Gastrocnemius medialis (tissue), 4 donors: Measurements from ENCODE around the gene DDIT3. TPM values are rescaled to one million over a fixed set of nuclear protein-coding genes. Genes with fewer than 3 reads are reported as not detected.

Experiments
- ATAC-seq, 2 donors: fragments of 150-250 bp; one replicate each; pipeline ENCODE4 v1.9.1; 2016
- DNase-seq, 2 donors: peaks; one replicate each; pipeline ENCODE4 v3.0.0-alpha.2; 2019
- H3K27ac ChIP-seq, 4 donors: fragments of 200-600 bp; sonication (generic); 1 replicate in 1 of 4; 2 replicates in 3 of 4; pipeline ENCODE4 v1.5.1; 2016 to 2018; ENCODE audit warnings: mild to moderate bottlenecking in 2 of 4, moderate library complexity in 1 of 4
- H3K27me3 ChIP-seq, 3 donors: fragments of 200-600 bp; sonication (generic) in 2 of 3; 1 replicate in 1 of 3; 2 replicates in 2 of 3; pipeline versions ENCODE4 v1.5.1 to v1.6.0; 2016 to 2019; ENCODE audit warnings: mild to moderate bottlenecking in 1 of 3, moderate library complexity in 1 of 3
- H3K36me3 ChIP-seq, 2 donors: fragments of 200-600 bp; sonication (generic) in 1 of 2; one replicate each; pipeline ENCODE4 v1.5.1; 2017 to 2018
- H3K4me1 ChIP-seq, 2 donors: fragments of 200-600 bp; sonication (generic) in 1 of 2; one replicate each; pipeline ENCODE4 v1.5.1; 2016 to 2017; ENCODE audit warnings: mild to moderate bottlenecking in 2 of 2
- H3K4me3 ChIP-seq, 4 donors: fragments of 200-600 bp; sonication (generic) in 3 of 4; 1 replicate in 1 of 4; 2 replicates in 3 of 4; pipeline ENCODE4 v1.5.1; 2016 to 2019; ENCODE audit warnings: mild to moderate bottlenecking in 2 of 4
- H3K9me3 ChIP-seq, 3 donors: fragments of 200-600 bp; sonication (generic) in 2 of 3; 1 replicate in 1 of 3; 2 replicates in 2 of 3; pipeline ENCODE4 v1.5.1; 2016 to 2019
- CTCF ChIP-seq, 5 experiments: fragments of 450-650 bp in 3 of 5; fragments of 200-600 bp in 2 of 5; sonication (generic) in 2 of 5; IDR thresholded peaks in 4 of 5; conservative IDR thresholded peaks in 1 of 5; 1 replicate in 4 of 5; 2 replicates in 1 of 5; pipeline ENCODE4 v1.5.1; 2016 to 2019; ENCODE audit warnings: antibody characterized with exemption in 5 of 5, mild to moderate bottlenecking in 3 of 5, moderate library complexity in 3 of 5
- POLR2A ChIP-seq, 2 donors: fragments of 450-650 bp; IDR thresholded peaks; one replicate each; pipeline ENCODE4 v1.6.1; 2017; ENCODE audit warnings: antibody characterized with exemption in 2 of 2, mild to moderate bottlenecking in 2 of 2, moderate library complexity in 2 of 2
- in situ Hi-C, 4 donors: fragments of 200-750 bp; cut with MboI; loops; one replicate each; pipeline versions ENCODE4 v1.15.0 to v1.8.0; 2017; ENCODE audit warnings: low sequenced_read_pairs in 4 of 4
- intact Hi-C: fragments of 100-400 bp; cut with DNase I; formaldehyde crosslinking; loops from one replicate; pipeline ENCODE4 v1.15.1; 2023; ENCODE audit warnings: low total_unique reads
- total RNA-seq, 4 donors: library from RNA; depleted of rRNA; stranded (reverse); fragments of >200 nt; gene quantifications; one replicate each; pipeline versions ENCODE4 v1.1.0 to v1.2.3, GENCODE V29; 2016

The DDIT3 gene
- total RNA-seq, 4 donors from 2014 or later = 11.8 to 46.4 (median 17.1) TPM

GRCh38 chr12:57483466-57483865 is 36.8 kb downstream of the DDIT3 start:
- intact Hi-C loops (no loop called here), in situ Hi-C loops (no loop called here)
- Histone ChIP-seq H3K4me3 (no peak overlapping the region), H3K36me3 (no peaks in the 10 kb centered on the region), H3K27ac (no peak overlapping the region), H3K9me3 (no peaks in the 10 kb centered on the region), H3K4me1 (peaks cover 0 to 4% of the 10 kb centered on the region in 2 donors), H3K27me3 (no peaks in the 10 kb centered on the region)
- DNase-seq (no peak), ATAC-seq (no peak)
- TF ChIP-seq POLR2A (IDR thresholded peaks at IDR 0.05) (no peak), CTCF (IDR thresholded peaks at IDR 0.05 in 4 of 5, conservative IDR thresholded peaks at IDR 0.05 in 1 of 5) (no peak)

GRCh38 chr12:57481671-57482070 is 38.6 kb downstream of the DDIT3 start:
- Histone ChIP-seq H3K27me3 (peaks cover 4 to 8% (median 4%) of the 10 kb centered on the region in 3 donors), H3K4me1 (no peaks in the 10 kb centered on the region), H3K4me3 (no peak overlapping the region), H3K36me3 (no peaks in the 10 kb centered on the region), H3K27ac (no peak overlapping the region), H3K9me3 (no peaks in the 10 kb centered on the region)
- no peak for DNase-seq
- ATAC-seq = no peak
- TF ChIP-seq POLR2A (IDR thresholded peaks at IDR 0.05) (no peak), CTCF (IDR thresholded peaks at IDR 0.05 in 4 of 5, conservative IDR thresholded peaks at IDR 0.05 in 1 of 5) (no peak)
- intact Hi-C loops (no loop called here), in situ Hi-C loops (no loop called here)

GRCh38 chr12:57479376-57480115 is 40.8 kb downstream of the DDIT3 start, which contains the start of gene ARHGAP9:
TSS of gene ARHGAP9 (minus strand) at chr12:57479866. CDS start at chr12:57479406, 460 bp downstream.
- H3K4me1 ChIP-seq = peaks cover 12% of the 10 kb centered on the region in 2 donors
- ATAC-seq = no peak
- no peaks in the 10 kb centered on the region for H3K9me3 ChIP-seq
- no peaks in the 10 kb centered on the region for H3K36me3 ChIP-seq
- H3K27me3 ChIP-seq = peaks cover 24 to 29% (median 25%) of the 10 kb centered on the region in 3 donors
- intact Hi-C loops (no loop called here), in situ Hi-C loops (no loop called here)
- H3K4me3 ChIP-seq = no peak within 1 kb of the TSS
- no peak for TF ChIP-seq POLR2A (IDR thresholded peaks at IDR 0.05)
- TF ChIP-seq CTCF (IDR thresholded peaks at IDR 0.05 in 4 of 5, conservative IDR thresholded peaks at IDR 0.05 in 1 of 5) = no peak
- no peak for DNase-seq
- no peak within 1 kb of the TSS for H3K27ac ChIP-seq

- TF ChIP-seq CTCF (IDR thresholded peaks at IDR 0.05 in 4 of 5, conservative IDR thresholded peaks at IDR 0.05 in 1 of 5) (no peak), POLR2A (IDR thresholded peaks at IDR 0.05) (no peak)
- H3K4me1 ChIP-seq = peaks cover 12% of the 10 kb centered on the region in 2 donors
- H3K9me3 ChIP-seq = no peaks in the 10 kb centered on the region
- intact Hi-C loops (no loop called here), in situ Hi-C loops (no loop called here)
- no peak for DNase-seq
- H3K4me3 ChIP-seq = no peak overlapping the region
- no peaks in the 10 kb centered on the region for H3K36me3 ChIP-seq
- ATAC-seq = no peak
- no peak overlapping the region for H3K27ac ChIP-seq
- peaks cover 29 to 35% (median 31%) of the 10 kb centered on the region in 3 donors for H3K27me3 ChIP-seq
Observed at GRCh38 chr12:57479043-57479375, 41.3 kb downstream of the DDIT3 start.
